GM18502 (cell line): ENCODE measurements around the gene SLC15A3.

ENCODE experiments used
- ATAC-seq: cut with Tn5 transposase; IDR thresholded peaks from one replicate; pipeline ENCODE4 v1.9.1; 2021; ENCODE audit warnings: mild to moderate bottlenecking; ENCODE audit not compliant: unreplicated experiment, poor library complexity

The SLC15A3 gene

DNA sequence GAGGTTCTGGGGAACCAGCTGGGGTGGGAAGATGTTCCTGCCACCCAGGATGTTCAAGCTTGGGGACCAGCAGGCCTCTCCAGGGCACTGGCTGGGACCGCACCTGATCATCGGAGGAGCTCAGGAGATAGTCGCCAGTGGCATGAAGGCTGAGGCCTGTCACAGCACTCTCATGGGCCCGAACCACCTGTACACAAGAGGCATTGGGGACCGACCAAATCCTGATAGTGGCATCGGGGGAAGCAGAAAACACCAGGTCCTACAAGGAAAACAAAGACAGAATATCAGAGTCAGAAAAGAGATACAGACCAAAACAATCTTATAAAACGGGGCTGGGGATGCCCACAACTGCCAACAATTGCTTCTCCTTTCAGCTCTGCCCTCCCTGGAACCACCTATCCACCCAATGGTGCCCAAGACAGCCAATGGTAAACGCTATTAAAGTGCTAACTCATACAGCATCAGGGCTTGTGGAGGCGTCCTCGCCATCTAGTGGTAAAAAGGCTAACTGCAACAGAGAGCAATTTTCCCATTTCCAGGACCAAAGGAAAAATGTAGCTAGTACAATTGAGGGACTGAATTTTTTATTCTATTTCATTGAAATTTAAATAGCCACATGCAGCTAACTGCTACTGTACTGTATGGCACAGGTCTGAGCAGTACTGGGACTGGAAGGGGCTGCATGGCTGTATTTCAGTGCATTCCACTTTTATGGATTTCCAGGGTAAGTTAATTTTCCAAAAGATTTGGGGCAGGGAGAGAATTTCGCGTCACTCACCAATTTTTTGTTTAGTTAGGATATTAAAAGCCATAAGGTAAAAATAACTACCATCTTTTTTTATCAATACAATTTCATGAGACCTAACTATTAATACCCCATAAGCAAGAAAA lies 52.7 kb downstream of the SLC15A3 start:
- no peak for ATAC-seq

- ATAC-seq: no peak
These were observed 54.5 kb downstream of the SLC15A3 start for GRCh38 chr11:60897496-60897895.

- ATAC-seq: no peak
These were observed 56.3 kb downstream of the SLC15A3 start for GRCh38 chr11:60895687-60896086.

- ATAC-seq: no peak
These were observed 60.8 kb downstream of the SLC15A3 start for GRCh38 chr11:60891103-60891741.

DNA sequence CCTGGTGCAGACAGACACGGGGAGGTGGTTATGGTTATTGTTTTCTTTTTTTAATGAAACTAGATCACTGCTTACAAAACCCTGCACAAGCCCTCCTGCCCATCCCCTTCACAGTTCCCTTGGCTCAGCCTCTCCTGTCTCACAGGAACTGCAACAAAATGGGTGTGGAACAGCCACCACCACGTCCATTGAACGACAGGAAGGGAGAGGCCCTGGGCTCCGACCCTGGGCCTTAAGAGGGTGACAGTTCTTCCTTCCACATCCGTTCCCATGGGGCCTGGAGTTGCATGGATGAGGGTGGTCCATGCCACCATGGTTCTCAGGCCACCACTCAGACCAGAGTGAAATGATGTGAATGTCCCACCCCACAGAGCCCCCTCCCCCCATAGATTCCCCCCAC lies 61.3 kb downstream of the SLC15A3 start:
- no peak for ATAC-seq

GRCh38 chr11:60889869-60890311 lies 62.1 kb downstream of the SLC15A3 start:
- no peak for ATAC-seq

DNA sequence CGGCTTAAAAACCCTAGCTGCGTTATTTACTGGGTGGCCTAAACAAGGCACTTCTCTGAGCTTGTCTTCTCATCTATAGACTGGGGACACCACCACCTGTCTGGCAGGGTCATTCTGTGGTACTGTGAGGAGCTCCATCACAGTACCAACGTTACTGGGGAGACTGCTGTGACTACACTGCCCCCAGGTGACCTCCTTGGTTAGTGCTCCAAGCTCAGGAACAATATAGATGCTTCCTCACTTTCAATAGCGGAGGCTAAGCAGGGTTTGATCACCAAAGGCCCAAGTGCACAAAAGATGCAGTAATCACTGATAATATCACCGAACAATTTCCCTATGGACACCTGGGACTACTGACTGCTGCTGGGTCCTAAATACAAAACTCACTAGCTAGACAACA lies 64.4 kb downstream of the SLC15A3 start:
- no peak for ATAC-seq
